HepG2 (cell line): Measurements from ENCODE around the gene ULBP2. TPM values are rescaled to one million over a fixed set of nuclear protein-coding genes. Genes with fewer than 3 reads are reported as not detected.
A peak's percentile ranks its signal among the peaks of the same experiment; 100 is the strongest.

Experiments
- ATAC-seq: fragments of 200-7000 bp; cut with Tn5 transposase; 3 replicates; pipeline ENCODE4 v1.9.1; 2020; ENCODE audit warnings: mild to moderate bottlenecking, moderate library complexity
- BruUV-seq: library from RNA; stranded (reverse); fragments of 400-500 nt; replicated peaks from 2 replicates; lab custom pipeline; 2021; lab: Mats Ljungman, UMichigan
- CTCF ChIA-PET: fragments of 300-600 bp; formaldehyde crosslinking; extraction: SDS; loops from one replicate; lab custom pipeline; 2021; ENCODE audit warnings: low total read pairs, inconsistent platforms, low intra/inter-chr PET ratio; lab: Yijun Ruan, JAX
- POLR2A ChIA-PET: fragments of 350-600 bp; sonication (Branson Sonifier 250); formaldehyde crosslinking; loops from one replicate; lab custom pipeline; 2020; ENCODE audit warnings: antibody characterized with exemption, inconsistent platforms; lab: Yijun Ruan, JAX
- DNase-seq: peaks from one replicate; pipeline ENCODE4 v3.0.0-alpha.2; 2015; ENCODE audit warnings: low spot score
- FAIRE-seq: peaks from 3 replicates; lab custom pipeline; 2011; peaks lifted over from hg19 to GRCh38; lab: Jason Lieb, UNC
- H2AFZ ChIP-seq: one replicate; pipeline ENCODE4 v1.6.1; 2011; ENCODE audit warnings: low read length, inconsistent platforms
- H3K27ac ChIP-seq: fragments of 300-600 bp; 3 replicates; pipeline ENCODE4 v1.8.0; 2011; ENCODE audit warnings: mixed run types, mild to moderate bottlenecking, mixed read lengths, low read length, inconsistent platforms; ENCODE audit not compliant: insufficient read depth; ENCODE audit errors: extremely low read length
- H3K27me3 ChIP-seq, 2 experiments: fragments of 200-600 bp in 1 of 2; 2 replicates in 1 of 2; 3 replicates in 1 of 2; pipeline versions ENCODE4 v1.6.0 to v1.8.0; 2011; ENCODE audit warnings: low read length in 2 of 2, mild to moderate bottlenecking in 2 of 2, moderate library complexity in 2 of 2, inconsistent platforms in 1 of 2; ENCODE audit not compliant: insufficient read depth in 2 of 2, control insufficient read depth in 1 of 2
- H3K36me3 ChIP-seq, 2 experiments: fragments of 200-600 bp in 1 of 2; replicated peaks in 1 of 2; 2 replicates in 1 of 2; 3 replicates in 1 of 2; pipeline versions ENCODE4 v1.5.1 to v1.8.0; 2011; ENCODE audit warnings: low read length in 2 of 2, inconsistent platforms in 1 of 2; ENCODE audit not compliant: insufficient read depth in 2 of 2, control insufficient read depth in 1 of 2
- H3K4me1 ChIP-seq: 2 replicates; pipeline ENCODE4 v1.5.1; 2012; ENCODE audit warnings: low read length, inconsistent platforms; ENCODE audit not compliant: insufficient read depth
- H3K4me2 ChIP-seq: 2 replicates; pipeline ENCODE4 v1.6.0; 2011; ENCODE audit warnings: low read depth, low read length, inconsistent platforms
- H3K4me3 ChIP-seq, 3 experiments: fragments of 200-600 bp in 1 of 3; sonication (generic), shearing (Covaris generic) in 1 of 3; replicated peaks in 1 of 3; 2 replicates each; pipeline ENCODE4 v1.5.1; 2011 to 2016; ENCODE audit warnings: low read length in 3 of 3, inconsistent platforms in 2 of 3, low read depth in 2 of 3, mild to moderate bottlenecking in 2 of 3, control low read depth in 1 of 3, mixed read lengths in 1 of 3; ENCODE audit not compliant: insufficient read depth in 1 of 3
- H3K79me2 ChIP-seq: one replicate; pipeline ENCODE4 v1.6.1; 2011; ENCODE audit warnings: low read length, inconsistent platforms; ENCODE audit not compliant: insufficient read depth
- H3K9ac ChIP-seq: 2 replicates; pipeline ENCODE4 v1.6.0; 2011; ENCODE audit warnings: mild to moderate bottlenecking, low read depth, low read length, inconsistent platforms; ENCODE audit not compliant: insufficient read depth
- H3K9me3 ChIP-seq: 2 replicates; pipeline ENCODE4 v1.5.1; 2012; ENCODE audit warnings: mild to moderate bottlenecking, low read length
- H4K20me1 ChIP-seq: 2 replicates; pipeline ENCODE4 v1.6.0; 2011; ENCODE audit warnings: inconsistent platforms, mild to moderate bottlenecking, low read length, moderate library complexity; ENCODE audit not compliant: insufficient read depth
- EZH2 ChIP-seq: conservative IDR thresholded peaks from 2 replicates; pipeline ENCODE4 v1.6.1; 2012; ENCODE audit warnings: mild to moderate bottlenecking, low read depth, low read length, moderate library complexity
- KMT2A ChIP-seq: sonication (generic); formaldehyde crosslinking; IDR thresholded peaks from 2 replicates; pipeline ENCODE4 v1.4.0; 2020; ENCODE audit warnings: missing genetic modification reagents
- MEIS1 ChIP-seq: sonication (generic); formaldehyde crosslinking; IDR thresholded peaks from 2 replicates; pipeline ENCODE4 v1.9.0; 2021; ENCODE audit warnings: mild to moderate bottlenecking, missing genetic modification reagents, moderate library complexity, borderline replicate concordance
- RAD51 ChIP-seq: fragments of 450-650 bp; IDR thresholded peaks from 2 replicates; pipeline ENCODE4 v1.6.1; 2016; ENCODE audit warnings: borderline replicate concordance
- REL ChIP-seq: sonication (generic); formaldehyde crosslinking; conservative IDR thresholded peaks from 2 replicates; pipeline ENCODE4 v1.8.0; 2022; ENCODE audit warnings: mild to moderate bottlenecking, missing genetic modification reagents, moderate library complexity
- ZBTB39 ChIP-seq: sonication (generic); formaldehyde crosslinking; IDR thresholded peaks from 2 replicates; pipeline ENCODE4 v1.5.0; 2020; ENCODE audit warnings: missing genetic modification reagents
- ZNF296 ChIP-seq: sonication (generic); formaldehyde crosslinking; conservative IDR thresholded peaks from 2 replicates; pipeline ENCODE4 v1.5.0; 2020; ENCODE audit warnings: mild to moderate bottlenecking, missing genetic modification reagents
- ZNF839 ChIP-seq: sonication (generic); formaldehyde crosslinking; IDR thresholded peaks from 2 replicates; pipeline ENCODE4 v1.4.0; 2020; ENCODE audit warnings: missing genetic modification reagents, mild to moderate bottlenecking, borderline replicate concordance
- WGBS: methylation state at CpG from one replicate; pipeline ENCODE4 v1.1.6; 2017; ENCODE audit warnings: low lambda C conversion rate; 5-methylcytosine and 5-hydroxymethylcytosine counted together
- in situ Hi-C: cut with HindIII; loops from 2 replicates; pipeline ENCODE4 v1.10.0; 2017; ENCODE audit warnings: low pct_unique_long_range_greater_than_20kb; ENCODE audit not compliant: extremely low pct_ligation_motif_present
- intact Hi-C: fragments of 100-400 bp; cut with micrococcal nuclease; formaldehyde crosslinking; loops from one replicate; pipeline ENCODE4 v1.10.0; 2022; ENCODE audit not compliant: unreplicated experiment
- polyA plus RNA-seq, 8 experiments: library from polyadenylated mRNA; depleted of rRNA in 3 of 8; stranded (reverse) in 7 of 8; unstranded in 1 of 8; fragments of >200 nt; fragmentation: Illumina TruSeq in 4 of 8; extraction: Trizol in 4 of 8; gene quantifications; 2 replicates each; pipeline versions ENCODE4 v1.2.1 to v1.2.3, GENCODE V29; 2011 to 2016; ENCODE audit warnings: low read depth in 4 of 8, missing spikeins in 1 of 8, mixed read lengths in 1 of 8; ENCODE audit not compliant: insufficient read depth in 1 of 8
- total RNA-seq, 5 experiments: library from RNA; depleted of rRNA; stranded (reverse); fragments of >200 nt; fragmentation: Illumina TruSeq; extraction: Trizol; gene quantifications; 2 replicates each; pipeline ENCODE4 v1.2.3, GENCODE V29; 2016; ENCODE audit warnings: low read depth in 1 of 5

ULBP2 gene
- total and polyA plus RNA-seq, 2 of the 13 experiments (the other 11 are each of a cell fraction or from before 2014, with no cell fraction given), result not detected

GRCh38 chr6:149988550-149989346 lies 46.9 kb downstream of the ULBP2 start:
- ChIA-PET POLR2A (no interaction called here), CTCF (no interaction called here)
- ATAC-seq (no peak), FAIRE-seq (no peak), DNase-seq (no peak)
- H3K36me3 ChIP-seq, result no peaks in the 10 kb centered on the region
- H2AFZ ChIP-seq, result no peak overlapping the region
- H3K79me2 ChIP-seq, result no peaks in the 10 kb centered on the region
- peaks cover 21 to 86% of the 10 kb centered on the region in 2 experiments for H3K27me3 ChIP-seq
- intact Hi-C loops, result no loop called here
- TF ChIP-seq KMT2A (CRISPR knock-in tag) (no peak), EZH2 (0 out of 2 replicates have a peak, but pooled peaks have one; percentile 38), ZNF296 (CRISPR knock-in tag) (no peak)
- H3K4me1 ChIP-seq, result 0 out of 2 replicates have a peak, but pooled peaks cover 14% of the 10 kb centered on the region
- BruUV-seq, result no TSS peak
- H4K20me1 ChIP-seq, result no peaks in the 10 kb centered on the region
- 30% methylated on average over 17 of the region's 17 CpGs for WGBS
- no peak overlapping the region for H3K27ac ChIP-seq
- H3K4me3 ChIP-seq, result no peak overlapping the region
- H3K4me2 ChIP-seq, result no peak overlapping the region
- in situ Hi-C loops, result no loop called here
- H3K9me3 ChIP-seq, result no peaks in the 10 kb centered on the region
- H3K9ac ChIP-seq, result no peak overlapping the region

GRCh38 chr6:149990212-149990660 lies 48.4 kb downstream of the ULBP2 start:
- no peak overlapping the region for H3K27ac ChIP-seq
- in situ Hi-C loops (no loop called here), intact Hi-C loops (no loop called here)
- H3K27me3 ChIP-seq, result peaks cover 20 to 91% of the 10 kb centered on the region in 2 experiments
- ChIA-PET POLR2A (no interaction called here), CTCF (no interaction called here)
- H4K20me1 ChIP-seq, result no peaks in the 10 kb centered on the region
- H3K4me3 ChIP-seq, result 0 out of 6 replicates have a peak overlapping the region, but pooled peaks of 1 of the 3 experiments have one; percentile 49
- BruUV-seq, result no TSS peak
- DNase-seq (no peak), ATAC-seq (peak; percentile 39), FAIRE-seq (no peak)
- H3K79me2 ChIP-seq, result no peaks in the 10 kb centered on the region
- H2AFZ ChIP-seq, result no peak overlapping the region
- H3K36me3 ChIP-seq, result no peaks in the 10 kb centered on the region
- no peaks in the 10 kb centered on the region for H3K9me3 ChIP-seq
- TF ChIP-seq ZNF839 (CRISPR knock-in tag) (no peak), MEIS1 (CRISPR knock-in tag) (no peak), RAD51 (no peak), ZBTB39 (CRISPR knock-in tag) (no peak), REL (CRISPR knock-in tag) (no peak), EZH2 (peak; percentile 42; the same call in 1 of the 2 replicates)
- H3K9ac ChIP-seq, result no peak overlapping the region
- 0 out of 2 replicates have a peak, but pooled peaks cover 14% of the 10 kb centered on the region for H3K4me1 ChIP-seq
- peak overlapping the region; percentile 59 for H3K4me2 ChIP-seq
- WGBS, result 17% methylated on average over 23 of the region's 32 CpGs
